NCI-H69 (cell line): ENCODE measurements around the gene LTB4R2.

Experiments
- DNase-seq: peaks from one replicate; lab custom pipeline; 2025; lab: John Stamatoyannopoulos, UW

The LTB4R2 gene

DNA sequence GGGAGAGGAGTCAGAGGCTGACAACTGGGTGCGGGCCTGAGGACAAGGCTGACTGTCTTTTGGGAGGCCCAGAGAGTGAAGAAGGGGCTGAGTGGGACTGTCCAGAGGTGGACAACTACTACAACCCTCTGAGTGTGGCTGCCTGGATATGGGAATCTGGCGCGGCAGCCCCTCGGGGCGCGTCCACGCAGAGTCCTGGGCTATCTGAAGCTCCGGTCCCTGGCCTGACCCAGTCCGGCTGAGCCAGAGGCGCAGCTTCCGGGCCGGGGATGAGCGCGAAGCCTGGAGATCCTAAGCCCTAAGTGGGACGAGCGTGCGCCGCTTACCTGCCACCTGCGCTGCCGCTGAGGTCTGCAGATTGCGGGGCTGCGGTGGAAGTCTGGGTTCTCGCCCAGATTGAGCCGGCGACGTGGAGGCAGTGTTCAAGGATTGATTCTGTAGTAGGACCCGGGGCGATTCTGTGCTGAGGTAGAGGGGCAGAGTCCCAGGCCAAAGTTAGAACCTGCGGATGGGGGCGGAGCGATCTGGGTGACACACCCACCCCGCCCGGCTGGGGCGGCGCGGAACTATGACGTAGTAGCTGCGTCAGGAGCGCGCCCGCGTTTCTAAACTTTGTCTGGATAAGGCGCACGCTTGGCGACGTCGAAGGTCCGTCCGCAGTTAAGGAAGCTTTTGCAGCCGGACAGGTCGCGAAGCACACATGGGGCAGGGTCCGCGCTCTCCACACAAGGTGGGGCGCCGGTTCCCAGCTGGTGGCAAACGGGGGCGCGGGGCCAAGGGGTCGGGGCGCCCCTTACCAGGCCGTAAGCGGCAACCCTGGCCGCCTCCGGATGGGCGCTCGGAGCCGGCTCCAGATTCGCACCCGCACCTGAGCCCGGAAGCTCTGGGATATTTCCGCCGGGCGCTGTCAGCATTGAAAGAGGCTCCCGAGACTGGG is 10.4 kb upstream of the LTB4R2 start, which contains the start of the genes DHRS1 and NOP9:
TSS of gene DHRS1 (minus strand) at position 526 of the 937 bp plus-strand sequence. CDS start 674 bp downstream, outside the sequence.
TSS of gene NOP9 (plus strand) at position 596 of the 937 bp plus-strand sequence. CDS start at position 701, 105 bp downstream.
- peak; percentile 93 for DNase-seq

DNA sequence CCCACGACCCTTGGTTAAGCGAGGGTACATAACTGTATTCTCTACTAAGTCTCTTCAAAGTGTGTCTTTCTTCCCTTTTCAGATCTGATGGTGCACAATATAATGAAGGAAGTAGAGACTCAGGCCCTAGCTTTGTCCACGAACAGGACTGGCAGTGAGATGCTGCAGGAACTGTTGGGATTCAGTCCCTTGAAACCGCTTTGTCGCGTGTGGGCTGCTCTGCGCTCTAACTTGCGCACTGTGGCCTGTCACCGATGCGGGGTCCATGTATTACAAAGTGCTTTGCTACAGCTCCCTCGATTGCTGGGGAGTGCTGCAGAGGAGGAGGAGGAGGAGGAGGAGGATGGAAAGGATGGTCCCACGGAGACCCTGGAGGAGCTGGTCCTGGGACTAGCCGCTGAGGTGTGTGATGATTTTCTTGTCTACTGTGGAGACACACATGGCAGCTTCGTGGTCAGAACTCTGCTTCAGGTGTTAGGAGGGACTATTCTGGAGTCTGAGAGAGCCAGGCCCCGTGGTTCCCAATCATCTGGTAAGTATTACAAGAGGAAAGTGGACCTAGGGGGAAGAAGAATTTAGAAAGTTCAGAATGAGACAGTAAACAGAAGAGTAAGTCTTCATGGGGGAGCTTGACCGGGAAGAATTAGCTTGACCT is 9.5 kb upstream of the LTB4R2 start:
- no peak for DNase-seq

DNA sequence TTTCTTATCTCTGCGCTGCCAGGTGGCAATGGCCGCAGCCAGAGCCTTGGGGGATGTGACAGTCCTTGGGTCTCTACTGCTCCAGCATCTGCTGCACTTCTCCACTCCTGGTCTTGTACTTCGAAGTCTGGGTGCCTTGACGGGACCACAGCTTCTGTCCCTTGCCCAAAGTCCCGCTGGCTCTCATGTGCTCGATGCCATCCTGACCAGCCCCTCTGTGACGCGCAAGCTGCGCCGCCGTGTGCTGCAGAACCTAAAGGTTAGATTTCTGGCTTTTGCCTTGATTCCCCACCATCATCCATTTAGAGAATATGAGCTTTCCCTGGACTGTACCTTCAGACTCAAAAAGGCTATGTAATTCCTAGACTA is 5.9 kb upstream of the LTB4R2 start:
- DNase-seq = no peak

DNA sequence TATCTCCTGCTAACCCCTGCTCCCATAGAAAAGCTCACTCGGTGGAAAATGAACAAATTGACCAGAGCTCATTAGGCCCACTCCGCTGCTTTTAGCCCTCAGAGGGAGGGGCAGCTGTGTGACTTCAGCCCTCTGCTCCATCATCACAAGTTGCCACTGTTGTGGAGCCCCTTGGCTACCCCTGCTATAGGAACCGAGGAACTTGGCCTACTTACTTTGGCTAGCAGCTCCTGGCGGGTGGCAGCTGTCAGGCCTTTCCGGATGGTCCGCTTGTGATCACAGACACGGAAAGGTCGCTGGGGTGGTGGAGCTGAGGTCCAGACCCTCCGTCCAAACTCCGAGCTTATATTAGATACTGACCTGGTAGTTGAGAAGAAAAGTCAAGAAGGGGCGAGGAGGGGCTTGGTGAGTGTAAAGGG is 2.8 kb upstream of the LTB4R2 start:
- no peak for DNase-seq

DNA sequence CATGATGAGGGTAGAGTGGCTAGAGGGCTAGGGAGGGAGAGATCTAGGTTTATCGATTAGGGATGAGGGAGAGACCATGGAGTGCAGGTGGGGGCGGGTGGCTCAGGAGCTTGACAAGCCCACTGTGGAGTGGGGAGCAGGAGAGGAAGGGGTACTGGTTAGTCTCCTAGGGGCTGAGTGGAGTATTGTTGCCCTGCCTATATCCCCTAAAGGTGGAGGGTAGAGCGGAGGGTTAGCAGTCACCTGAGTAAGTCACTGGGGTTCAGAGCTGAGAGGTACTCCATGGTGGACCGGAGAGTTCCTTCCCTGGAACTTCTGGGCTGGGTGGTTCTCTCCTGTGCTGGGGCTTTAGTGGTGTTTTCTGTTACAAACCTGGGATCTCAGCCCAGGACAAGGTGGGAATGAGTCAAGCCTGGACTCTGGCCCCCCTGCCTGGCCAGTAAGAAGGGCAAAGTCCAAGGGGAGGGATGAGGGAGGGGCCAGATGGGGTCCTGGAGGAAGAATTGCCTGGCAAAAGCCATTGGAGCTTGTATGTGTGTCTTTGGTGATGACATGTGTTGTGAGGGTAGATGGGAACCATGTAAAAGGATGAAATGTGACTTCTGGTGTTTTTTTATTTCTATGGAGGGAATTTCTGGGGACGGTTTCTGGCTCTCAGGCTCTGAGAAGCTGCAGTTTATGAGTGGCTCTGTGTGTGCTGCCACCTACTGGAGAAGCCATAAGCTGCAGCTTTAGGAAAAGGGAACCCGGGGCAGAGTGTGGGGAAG is 2.2 kb upstream of the LTB4R2 start, which contains the start of gene CIDEB:
TSS of gene CIDEB (minus strand) at position 403 of the 767 bp plus-strand sequence. CDS start at position 284, 119 bp downstream.
- peak; percentile 62 for DNase-seq

DNA sequence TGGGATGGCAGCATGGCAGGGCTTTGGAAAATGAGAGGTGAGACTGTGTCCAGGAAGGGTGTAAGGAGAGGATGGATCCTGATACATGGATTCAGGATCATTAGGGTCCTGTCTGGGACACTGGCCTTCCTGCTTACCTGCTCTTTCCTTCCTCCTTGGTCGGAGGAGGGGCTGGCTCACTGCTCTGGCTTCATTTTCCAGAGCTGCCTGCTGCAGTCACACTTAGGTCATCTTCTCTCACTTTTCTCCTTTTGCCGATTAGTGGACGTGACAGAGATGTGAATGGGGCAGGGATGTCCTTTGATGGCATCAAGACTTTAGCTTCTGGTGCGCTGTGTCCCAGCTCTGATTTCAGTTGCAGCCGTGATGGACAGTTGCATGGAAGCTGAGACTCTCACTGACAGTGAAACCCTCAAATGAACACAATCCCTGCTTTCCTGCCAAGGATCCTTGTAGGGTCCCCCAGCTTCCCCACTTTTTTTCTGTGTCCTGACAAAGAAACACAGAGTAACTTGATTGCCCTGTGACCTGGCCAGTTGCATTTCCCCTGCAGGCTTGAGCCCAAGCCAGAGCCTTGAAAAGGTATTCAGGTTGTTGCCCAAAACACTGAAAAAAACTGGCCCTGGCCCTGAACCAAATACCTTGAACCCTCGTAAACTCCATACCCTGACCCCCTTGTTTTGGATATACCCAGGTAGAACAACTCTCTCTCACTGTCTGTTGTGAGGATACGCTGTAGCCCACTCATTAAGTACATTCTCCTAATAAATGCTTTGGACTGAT is 1.4 kb upstream of the LTB4R2 start:
- DNase-seq = no peak

DNA sequence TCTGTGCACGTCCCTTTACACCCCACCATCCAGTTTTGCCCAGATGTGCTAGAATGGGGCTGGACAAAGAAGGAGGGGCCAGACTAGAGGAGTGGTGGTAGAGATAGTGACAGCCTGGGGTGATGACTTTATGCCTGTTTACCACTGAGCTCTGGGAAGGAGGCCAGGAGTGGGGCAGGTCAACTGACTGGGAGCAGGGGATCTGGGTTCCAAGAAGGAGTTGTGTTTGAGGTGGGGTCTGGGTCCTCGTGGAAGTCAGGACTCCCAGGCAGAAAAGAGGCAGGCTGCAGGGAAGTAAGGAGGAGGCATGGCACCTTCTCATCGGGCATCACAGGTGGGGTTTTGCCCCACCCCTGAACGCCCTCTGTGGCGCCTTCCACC is 315 bp downstream of the LTB4R2 start:
- DNase-seq = peak; percentile 76

DNA sequence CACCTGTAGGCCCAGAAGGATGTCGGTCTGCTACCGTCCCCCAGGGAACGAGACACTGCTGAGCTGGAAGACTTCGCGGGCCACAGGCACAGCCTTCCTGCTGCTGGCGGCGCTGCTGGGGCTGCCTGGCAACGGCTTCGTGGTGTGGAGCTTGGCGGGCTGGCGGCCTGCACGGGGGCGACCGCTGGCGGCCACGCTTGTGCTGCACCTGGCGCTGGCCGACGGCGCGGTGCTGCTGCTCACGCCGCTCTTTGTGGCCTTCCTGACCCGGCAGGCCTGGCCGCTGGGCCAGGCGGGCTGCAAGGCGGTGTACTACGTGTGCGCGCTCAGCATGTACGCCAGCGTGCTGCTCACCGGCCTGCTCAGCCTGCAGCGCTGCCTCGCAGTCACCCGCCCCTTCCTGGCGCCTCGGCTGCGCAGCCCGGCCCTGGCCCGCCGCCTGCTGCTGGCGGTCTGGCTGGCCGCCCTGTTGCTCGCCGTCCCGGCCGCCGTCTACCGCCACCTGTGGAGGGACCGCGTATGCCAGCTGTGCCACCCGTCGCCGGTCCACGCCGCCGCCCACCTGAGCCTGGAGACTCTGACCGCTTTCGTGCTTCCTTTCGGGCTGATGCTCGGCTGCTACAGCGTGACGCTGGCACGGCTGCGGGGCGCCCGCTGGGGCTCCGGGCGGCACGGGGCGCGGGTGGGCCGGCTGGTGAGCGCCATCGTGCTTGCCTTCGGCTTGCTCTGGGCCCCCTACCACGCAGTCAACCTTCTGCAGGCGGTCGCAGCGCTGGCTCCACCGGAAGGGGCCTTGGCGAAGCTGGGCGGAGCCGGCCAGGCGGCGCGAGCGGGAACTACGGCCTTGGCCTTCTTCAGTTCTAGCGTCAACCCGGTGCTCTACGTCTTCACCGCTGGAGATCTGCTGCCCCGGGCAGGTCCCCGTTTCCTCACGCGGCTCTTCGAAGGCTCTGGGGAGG is 985 bp downstream of the LTB4R2 start, which contains the start of gene LTB4R:
TSS of gene LTB4R (plus strand) at position 857 of the 959 bp plus-strand sequence. CDS start 4,150 bp downstream, outside the sequence.
- DNase-seq = peak; percentile 95

DNA sequence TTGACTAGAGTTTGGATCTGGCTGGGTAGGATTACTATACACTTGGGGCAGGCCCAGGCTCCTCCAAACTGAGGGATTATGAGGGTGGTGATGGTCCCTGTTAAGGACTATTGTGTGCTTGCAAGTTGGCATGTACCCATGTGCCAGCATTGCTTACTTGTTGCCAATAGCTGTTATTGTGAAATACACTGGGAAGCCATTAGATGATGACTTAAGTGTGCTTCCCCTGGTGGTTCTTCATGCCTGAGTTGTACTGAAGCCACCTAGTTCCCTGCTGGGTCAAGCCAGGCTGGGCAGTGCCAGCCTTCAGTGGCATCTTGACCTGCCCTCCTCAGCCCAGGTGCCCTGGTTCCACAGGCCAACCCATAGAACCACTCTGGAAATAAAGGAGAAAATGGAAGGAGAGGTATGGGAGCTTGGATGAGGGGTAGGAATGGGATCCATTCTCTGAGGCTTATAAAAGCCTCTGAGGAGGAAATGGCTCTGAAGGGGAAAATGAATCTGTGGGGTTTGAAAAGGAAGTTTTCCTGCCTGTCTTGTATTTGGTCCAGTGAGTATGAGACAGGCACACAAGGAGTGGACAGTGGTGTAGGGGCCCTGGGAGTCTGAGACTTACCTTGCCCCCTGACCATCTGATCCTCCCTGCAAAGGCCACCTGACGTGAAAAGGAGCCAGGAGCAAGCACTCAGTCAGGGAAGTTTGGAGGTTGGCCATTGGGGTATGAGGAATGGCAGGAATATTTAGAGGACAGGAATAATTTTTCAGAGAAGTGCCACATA is 2.1 kb downstream of the LTB4R2 start:
- DNase-seq = peak; percentile 34

DNA sequence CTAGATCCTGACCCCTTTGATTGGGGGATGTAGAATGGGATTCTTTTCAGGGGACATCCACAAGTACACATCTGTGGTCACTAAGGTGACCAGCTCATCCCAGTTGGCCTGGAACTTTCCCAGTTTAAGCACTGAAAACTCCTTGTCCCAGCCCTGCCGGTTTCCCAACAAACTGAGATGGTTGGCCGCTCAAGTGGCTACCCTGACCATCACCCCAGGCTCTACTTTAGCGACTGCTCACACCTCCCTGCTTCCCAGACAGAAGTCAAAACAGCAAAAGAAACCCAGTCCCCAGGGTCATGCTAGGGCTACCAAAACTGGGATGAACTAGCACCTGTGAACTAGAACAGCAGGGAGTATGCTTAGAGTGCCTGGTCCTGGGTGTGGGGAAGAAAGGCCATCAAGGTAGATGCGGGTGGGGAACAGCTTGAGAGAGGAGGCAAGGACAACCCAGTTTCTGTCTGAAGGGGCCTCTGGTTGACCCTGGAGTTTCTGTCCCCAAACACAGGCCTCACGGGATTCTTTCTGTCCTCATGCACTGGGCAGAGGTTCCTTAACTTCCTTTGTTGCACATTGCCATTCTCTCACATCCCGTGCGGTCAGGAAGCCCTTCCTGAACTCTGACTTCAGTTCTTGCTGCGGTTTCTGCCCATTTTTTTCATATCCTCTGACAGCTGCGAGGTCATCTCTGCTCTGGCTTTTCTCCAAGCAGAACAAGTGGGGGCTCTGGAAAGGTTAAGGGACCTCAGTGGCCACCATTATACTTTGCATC is 3.0 kb downstream of the LTB4R2 start:
- DNase-seq = no peak

DNA sequence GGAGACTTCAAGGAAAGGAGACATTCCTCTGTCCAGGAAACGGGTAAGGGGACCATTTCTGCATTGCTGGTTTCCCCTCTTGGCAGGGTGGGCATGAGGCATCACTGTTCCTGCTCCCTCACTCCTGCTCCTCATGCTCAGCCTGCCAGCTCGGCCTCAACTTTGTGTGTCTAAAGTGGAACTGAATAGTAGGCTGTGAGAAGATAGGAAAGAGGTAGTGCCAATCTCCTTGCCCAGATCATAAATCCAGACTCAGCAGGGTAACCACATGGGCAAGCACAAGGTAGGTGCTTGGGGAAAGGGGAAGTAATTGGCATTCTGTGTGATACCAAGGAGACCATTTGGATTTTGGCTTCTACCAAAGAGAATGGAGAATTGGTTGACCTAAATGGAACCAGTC is 4.0 kb downstream of the LTB4R2 start:
- no peak for DNase-seq

DNA sequence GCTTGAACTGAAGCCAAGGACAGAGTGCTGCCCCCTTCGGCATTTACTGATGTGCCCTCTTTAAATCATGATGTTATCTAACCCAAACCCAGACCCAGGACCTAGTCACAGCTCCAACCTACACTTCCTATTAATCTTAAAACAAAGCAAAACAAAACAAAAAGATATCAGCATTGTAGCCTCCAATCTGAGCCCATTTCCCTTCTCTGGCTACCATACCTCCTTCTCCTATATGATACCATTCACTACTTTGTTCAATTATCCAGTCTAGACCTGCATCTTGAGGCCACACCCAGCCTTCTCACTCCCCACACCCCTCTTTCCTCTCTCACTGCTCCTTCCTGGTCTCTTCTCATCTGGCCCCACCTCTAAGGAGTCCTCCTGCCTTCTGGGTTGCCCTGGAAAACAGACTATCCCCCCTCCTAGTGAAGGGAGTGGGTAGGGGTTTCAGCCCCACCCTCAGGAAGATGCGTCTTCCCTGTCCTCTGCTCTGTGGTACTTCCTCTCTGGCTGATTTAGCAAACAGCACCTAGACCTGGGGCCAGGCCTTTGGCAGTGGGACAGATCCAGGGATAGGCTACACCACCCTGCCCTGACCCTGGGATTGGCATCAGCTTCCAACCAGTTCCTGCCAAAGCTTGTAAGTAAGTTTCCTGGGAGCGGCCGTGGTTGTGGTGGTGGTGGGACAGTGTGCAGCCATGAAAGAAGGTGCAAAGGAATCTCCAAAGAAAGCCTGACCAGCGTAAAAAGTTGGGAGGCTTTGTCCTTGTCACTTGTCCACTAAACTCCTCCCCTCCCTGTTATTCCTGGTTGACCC is 4.6 kb downstream of the LTB4R2 start:
- no peak for DNase-seq

DNA sequence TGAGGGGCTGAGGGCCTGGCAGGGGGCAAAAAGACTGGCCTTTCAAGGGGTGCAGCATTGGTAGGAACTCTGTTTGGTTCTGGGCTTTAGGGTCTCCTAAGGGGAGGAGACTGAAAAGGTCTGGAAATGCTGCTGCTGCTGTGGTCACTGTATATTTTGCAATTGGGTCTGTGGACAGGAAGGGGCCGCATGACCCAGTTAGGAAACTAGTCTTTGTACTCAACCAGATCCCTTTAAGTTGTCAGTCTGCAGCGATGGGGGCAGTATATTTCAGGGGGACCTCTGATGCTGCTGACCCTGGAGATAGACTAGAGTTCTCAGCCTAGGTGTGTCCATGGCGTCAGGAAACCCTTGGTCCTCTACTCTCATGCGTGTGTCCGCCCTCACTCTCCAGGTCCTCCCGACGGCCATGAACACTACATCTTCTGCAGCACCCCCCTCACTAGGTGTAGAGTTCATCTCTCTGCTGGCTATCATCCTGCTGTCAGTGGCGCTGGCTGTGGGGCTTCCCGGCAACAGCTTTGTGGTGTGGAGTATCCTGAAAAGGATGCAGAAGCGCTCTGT is 5.4 kb downstream of the LTB4R2 start:
- no peak for DNase-seq

DNA sequence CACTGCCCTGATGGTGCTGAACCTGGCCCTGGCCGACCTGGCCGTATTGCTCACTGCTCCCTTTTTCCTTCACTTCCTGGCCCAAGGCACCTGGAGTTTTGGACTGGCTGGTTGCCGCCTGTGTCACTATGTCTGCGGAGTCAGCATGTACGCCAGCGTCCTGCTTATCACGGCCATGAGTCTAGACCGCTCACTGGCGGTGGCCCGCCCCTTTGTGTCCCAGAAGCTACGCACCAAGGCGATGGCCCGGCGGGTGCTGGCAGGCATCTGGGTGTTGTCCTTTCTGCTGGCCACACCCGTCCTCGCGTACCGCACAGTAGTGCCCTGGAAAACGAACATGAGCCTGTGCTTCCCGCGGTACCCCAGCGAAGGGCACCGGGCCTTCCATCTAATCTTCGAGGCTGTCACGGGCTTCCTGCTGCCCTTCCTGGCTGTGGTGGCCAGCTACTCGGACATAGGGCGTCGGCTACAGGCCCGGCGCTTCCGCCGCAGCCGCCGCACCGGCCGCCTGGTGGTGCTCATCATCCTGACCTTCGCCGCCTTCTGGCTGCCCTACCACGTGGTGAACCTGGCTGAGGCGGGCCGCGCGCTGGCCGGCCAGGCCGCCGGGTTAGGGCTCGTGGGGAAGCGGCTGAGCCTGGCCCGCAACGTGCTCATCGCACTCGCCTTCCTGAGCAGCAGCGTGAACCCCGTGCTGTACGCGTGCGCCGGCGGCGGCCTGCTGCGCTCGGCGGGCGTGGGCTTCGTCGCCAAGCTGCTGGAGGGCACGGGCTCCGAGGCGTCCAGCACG is 6.1 kb downstream of the LTB4R2 start:
- DNase-seq = peak; percentile 49

DNA sequence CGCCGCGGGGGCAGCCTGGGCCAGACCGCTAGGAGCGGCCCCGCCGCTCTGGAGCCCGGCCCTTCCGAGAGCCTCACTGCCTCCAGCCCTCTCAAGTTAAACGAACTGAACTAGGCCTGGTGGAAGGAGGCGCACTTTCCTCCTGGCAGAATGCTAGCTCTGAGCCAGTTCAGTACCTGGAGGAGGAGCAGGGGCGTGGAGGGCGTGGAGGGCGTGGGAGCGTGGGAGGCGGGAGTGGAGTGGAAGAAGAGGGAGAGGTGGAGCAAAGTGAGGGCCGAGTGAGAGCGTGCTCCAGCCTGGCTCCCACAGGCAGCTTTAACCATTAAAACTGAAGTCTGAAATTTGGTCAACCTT is 6.6 kb downstream of the LTB4R2 start:
- DNase-seq = no peak

DNA sequence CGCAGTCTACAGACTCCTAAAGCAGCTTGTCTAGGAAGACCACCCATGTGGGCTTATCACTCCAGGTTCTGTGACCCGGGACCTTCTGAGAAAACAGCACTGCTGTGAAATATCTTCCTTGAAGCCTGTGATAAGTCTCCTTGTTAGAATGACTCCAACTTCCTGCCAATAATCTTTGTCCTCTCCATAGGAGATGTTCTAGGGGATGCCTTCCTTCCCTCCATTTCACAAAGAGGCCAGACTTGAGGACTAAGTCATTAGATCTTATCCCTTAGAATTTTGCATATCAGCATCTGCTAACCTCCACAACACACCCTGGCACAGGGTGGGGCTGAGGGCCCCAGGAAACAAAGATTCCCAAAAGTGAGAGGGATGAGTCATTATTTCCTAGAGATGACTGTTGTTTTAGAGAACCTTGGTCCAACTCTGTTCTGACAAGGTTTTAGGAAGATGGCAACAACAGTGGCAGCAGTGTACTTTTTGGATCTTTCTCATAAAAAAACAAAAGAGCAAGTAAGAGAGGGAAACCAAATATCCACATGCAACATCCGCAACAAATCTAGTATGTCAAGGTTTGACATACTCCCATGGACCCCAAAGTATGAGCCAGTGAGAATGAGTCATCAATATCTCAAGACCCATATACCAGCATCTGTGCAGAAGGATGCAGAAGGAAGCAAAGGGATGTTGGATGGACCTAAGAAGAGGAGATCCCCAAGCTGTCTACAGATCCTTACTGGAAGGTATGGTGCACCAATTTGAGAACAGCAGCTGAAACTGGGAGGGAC is 7.4 kb downstream of the LTB4R2 start:
- DNase-seq = no peak
